ENCODE measurements around the gene CEND1. TPM values are rescaled to one million over a fixed set of nuclear protein-coding genes. Genes with fewer than 3 reads are reported as not detected.

The CEND1 gene
- polyA plus RNA-seq, 1 donor = 0.27 TPM

- DNase-seq = no peak
Observed at GRCh38 chr11:778976-779954, 10.6 kb downstream of the CEND1 start.

GRCh38 chr11:777288-778255 is 12.3 kb downstream of the CEND1 start, which contains the start of gene GATD1:
TSS of gene GATD1 (minus strand) at chr11:777487. CDS start at chr11:777462, 25 bp downstream.
- peak; percentile 90 for DNase-seq

- DNase-seq = no peak
Observed at GRCh38 chr11:776561-777287, 13.2 kb downstream of the CEND1 start.

GRCh38 chr11:776263-776560 is 13.7 kb downstream of the CEND1 start:
- no peak for DNase-seq

- DNase-seq = no peak
Observed at GRCh38 chr11:774873-775592, 14.9 kb downstream of the CEND1 start.

GRCh38 chr11:773830-774229 is 16.1 kb downstream of the CEND1 start:
- no peak for DNase-seq

- no peak for DNase-seq
Observed at GRCh38 chr11:773425-773824, 16.5 kb downstream of the CEND1 start.

GRCh38 chr11:772429-773390 is 17.2 kb downstream of the CEND1 start:
- DNase-seq = no peak

- DNase-seq = no peak
Observed at GRCh38 chr11:771617-772204, 18.2 kb downstream of the CEND1 start.

- DNase-seq = no peak
Observed at GRCh38 chr11:770642-771616, 19.0 kb downstream of the CEND1 start.

- no peak for DNase-seq
Observed at GRCh38 chr11:769887-770641, 19.8 kb downstream of the CEND1 start.

- DNase-seq = no peak
Observed at GRCh38 chr11:767238-767637, 22.7 kb downstream of the CEND1 start.

- DNase-seq = no peak
Observed at GRCh38 chr11:766936-767210, 23.0 kb downstream of the CEND1 start.

- no peak for DNase-seq
Observed at GRCh38 chr11:766106-766935, 23.6 kb downstream of the CEND1 start.

GRCh38 chr11:765802-766091 is 24.1 kb downstream of the CEND1 start:
- no peak for DNase-seq

- no peak for DNase-seq
Observed at GRCh38 chr11:765025-765801, 24.7 kb downstream of the CEND1 start.
